ENCODE data around the gene CDH8.

The CDH8 gene

DNA sequence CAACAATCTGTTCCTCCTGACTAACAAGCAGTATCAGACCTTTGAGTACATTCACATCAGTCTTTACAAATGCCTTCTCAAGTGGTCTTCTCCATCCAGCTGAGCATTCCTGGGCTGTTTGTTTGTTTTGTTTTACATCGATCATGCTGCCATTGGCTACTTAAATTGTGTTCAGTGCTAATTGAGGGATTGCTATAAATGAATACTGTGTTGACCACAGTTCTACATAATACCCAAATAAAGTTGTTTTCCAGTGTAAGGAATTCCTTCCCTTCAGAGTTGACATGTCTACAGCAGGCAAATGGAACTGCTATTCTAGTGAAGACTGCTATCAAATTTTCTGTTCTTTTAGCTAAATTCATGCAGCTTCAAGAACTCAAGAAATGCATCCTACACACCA lies 3.2 kb downstream of the CDH8 start:
- Histone ChIP-seq H3K4me3 (ENCODE audit: low read depth, low read length) (no peak overlapping the region), H3K4me2 (ENCODE audit: low read length) (no peak overlapping the region), H2BK12ac (ENCODE audit: low read length) (no peak overlapping the region), H3K36me3 (ENCODE audit: control insufficient read depth in 1 of 2, insufficient read depth in 2 of 2, low read length in 2 of 2) (no peaks in the 10 kb centered on the region), H3K79me1 (ENCODE audit: low read length) (peaks cover 7% of the 10 kb centered on the region), H3K9ac (ENCODE audit: low read length) (no peak overlapping the region), H2BK5ac (ENCODE audit: low read depth, low read length, poor library complexity) (no peak overlapping the region), H4K8ac (ENCODE audit: low read depth, low read length) (no peak overlapping the region), H3K18ac (ENCODE audit: low read length) (no peak overlapping the region), H4K91ac (ENCODE audit: low read depth, low read length) (no peak overlapping the region), H2AK5ac (ENCODE audit: low read length) (no peak overlapping the region), H3K9me3 (ENCODE audit: insufficient read depth, low read depth, low read length) (no peaks in the 10 kb centered on the region), H3K4ac (ENCODE audit: low read depth, low read length) (no peak overlapping the region), H3K27me3 (ENCODE audit: insufficient read depth, low read length) (peaks cover 10% of the 10 kb centered on the region), H3K4me1 (ENCODE audit: control insufficient read depth in 1 of 2, insufficient read depth in 2 of 2, low read length in 2 of 2) (peaks cover 19 to 27% of the 10 kb centered on the region in 2 experiments), H3K14ac (ENCODE audit: low read length) (no peak overlapping the region), H3K79me2 (ENCODE audit: control insufficient read depth, insufficient read depth, low read length, poor library complexity) (no peaks in the 10 kb centered on the region), H2BK120ac (ENCODE audit: insufficient read depth, low read length, poor library complexity) (no peak overlapping the region), H3K23ac (ENCODE audit: low read length) (no peak overlapping the region), H3K27ac (ENCODE audit: low read depth, low read length) (no peak overlapping the region), H4K12ac (ENCODE audit: low read depth, low read length) (no peak overlapping the region), H2AFZ (ENCODE audit: insufficient read depth, low read length, poor library complexity) (no peak overlapping the region)
- DNase-seq, result no peak
- no CpG with 5 or more reads among the region's 1 CpG for WGBS (ENCODE audit: extremely low coverage, insufficient coverage, insufficient read length)

DNA sequence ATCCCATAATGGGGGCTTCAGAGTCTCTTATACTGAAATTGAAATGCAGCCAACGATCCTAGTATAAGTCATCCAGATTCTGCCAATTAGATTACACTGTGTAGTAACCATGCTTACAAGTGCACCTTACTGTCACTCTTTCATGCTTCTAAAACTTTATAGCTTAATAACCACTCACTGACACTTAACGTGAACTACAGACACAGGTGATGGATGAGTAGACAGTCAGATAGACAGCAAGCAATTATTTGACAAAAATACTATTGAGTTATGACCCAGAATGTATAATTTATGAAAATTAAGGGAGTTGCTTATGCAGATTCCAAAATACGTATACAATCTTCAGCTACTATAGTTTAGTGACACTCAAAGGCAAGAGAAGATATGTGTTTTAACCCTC lies 6.3 kb downstream of the CDH8 start:
- Histone ChIP-seq H2BK5ac (ENCODE audit: low read depth, low read length, poor library complexity) (no peak overlapping the region), H2AFZ (ENCODE audit: insufficient read depth, low read length, poor library complexity) (no peak overlapping the region), H3K14ac (ENCODE audit: low read length) (no peak overlapping the region), H2BK12ac (ENCODE audit: low read length) (no peak overlapping the region), H4K8ac (ENCODE audit: low read depth, low read length) (no peak overlapping the region), H3K23ac (ENCODE audit: low read length) (no peak overlapping the region), H3K4me2 (ENCODE audit: low read length) (no peak overlapping the region), H3K27ac (ENCODE audit: low read depth, low read length) (no peak overlapping the region), H2BK120ac (ENCODE audit: insufficient read depth, low read length, poor library complexity) (no peak overlapping the region), H4K91ac (ENCODE audit: low read depth, low read length) (no peak overlapping the region), H3K27me3 (ENCODE audit: insufficient read depth, low read length) (no peaks in the 10 kb centered on the region), H3K9ac (ENCODE audit: low read length) (no peak overlapping the region), H3K4ac (ENCODE audit: low read depth, low read length) (no peak overlapping the region), H3K4me1 (ENCODE audit: control insufficient read depth in 1 of 2, insufficient read depth in 2 of 2, low read length in 2 of 2) (peaks cover 7 to 9% of the 10 kb centered on the region in 2 experiments), H3K18ac (ENCODE audit: low read length) (no peak overlapping the region), H2AK5ac (ENCODE audit: low read length) (no peak overlapping the region), H3K36me3 (ENCODE audit: control insufficient read depth in 1 of 2, insufficient read depth in 2 of 2, low read length in 2 of 2) (no peaks in the 10 kb centered on the region), H3K4me3 (ENCODE audit: low read depth, low read length) (no peak overlapping the region), H3K79me2 (ENCODE audit: control insufficient read depth, insufficient read depth, low read length, poor library complexity) (no peaks in the 10 kb centered on the region), H3K79me1 (ENCODE audit: low read length) (peaks cover 2% of the 10 kb centered on the region), H3K9me3 (ENCODE audit: insufficient read depth, low read depth, low read length) (no peaks in the 10 kb centered on the region), H4K12ac (ENCODE audit: low read depth, low read length) (no peak overlapping the region)
- no CpG with 5 or more reads among the region's 3 CpGs for WGBS (ENCODE audit: extremely low coverage, insufficient coverage, insufficient read length)
- no peak for DNase-seq

DNA sequence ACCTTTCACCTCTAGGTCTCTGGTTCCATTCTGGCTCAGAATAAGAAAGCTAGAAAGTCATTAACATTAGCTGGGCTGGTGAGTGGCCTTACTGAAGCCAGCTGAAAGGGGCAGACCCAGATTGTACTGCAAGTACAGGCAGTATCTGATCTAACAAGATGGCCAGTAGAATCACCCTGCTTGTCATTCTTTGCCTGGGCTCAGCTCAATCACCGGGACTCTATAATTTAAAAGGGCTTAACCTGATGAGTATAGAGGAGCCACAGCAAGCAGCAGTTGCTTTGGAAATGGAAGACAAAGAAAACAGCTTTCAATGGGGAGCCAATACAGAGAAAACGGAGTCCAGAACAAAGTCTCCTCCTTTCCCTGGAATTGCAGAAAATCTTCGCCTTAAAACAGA lies 13.6 kb downstream of the CDH8 start:
- Histone ChIP-seq H3K79me2 (ENCODE audit: control insufficient read depth, insufficient read depth, low read length, poor library complexity) (no peaks in the 10 kb centered on the region), H3K4me2 (ENCODE audit: low read length) (no peak overlapping the region)
- no CpG with 5 or more reads among the region's 3 CpGs for WGBS (ENCODE audit: extremely low coverage, insufficient coverage, insufficient read length)

DNA sequence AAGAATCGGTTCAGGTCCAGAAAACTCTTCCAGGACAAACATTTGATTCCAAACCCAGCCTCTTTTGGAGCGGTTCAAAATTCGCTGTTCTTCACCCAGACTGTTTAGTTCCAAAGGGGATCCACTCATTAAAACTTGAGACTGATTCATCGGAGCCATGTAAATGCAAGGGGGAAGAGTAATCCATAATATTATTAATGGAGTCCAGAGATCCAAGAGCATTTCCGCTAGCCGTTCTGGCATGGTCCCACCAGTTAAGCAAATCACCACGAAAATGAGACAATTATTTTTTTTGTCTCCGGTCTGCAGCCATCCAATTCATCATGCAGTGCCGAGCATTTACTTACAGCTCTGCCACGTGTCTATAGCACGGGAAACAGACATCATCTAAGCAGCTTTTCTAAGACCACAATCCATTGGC lies 15.1 kb downstream of the CDH8 start:
- no peaks in the 10 kb centered on the region for H3K79me1 ChIP-seq (ENCODE audit: low read length)
- no peak overlapping the region for H4K8ac ChIP-seq (ENCODE audit: low read depth, low read length)
- no peak overlapping the region for H3K4me3 ChIP-seq (ENCODE audit: low read depth, low read length)
- no peak overlapping the region for H3K4me2 ChIP-seq (ENCODE audit: low read length)
- H3K4ac ChIP-seq (ENCODE audit: low read depth, low read length), result no peak overlapping the region
- H2AK5ac ChIP-seq (ENCODE audit: low read length), result no peak overlapping the region
- no peaks in the 10 kb centered on the region for H3K79me2 ChIP-seq (ENCODE audit: control insufficient read depth, insufficient read depth, low read length, poor library complexity)
- H3K27me3 ChIP-seq (ENCODE audit: insufficient read depth, low read length), result no peaks in the 10 kb centered on the region
- no peak overlapping the region for H4K12ac ChIP-seq (ENCODE audit: low read depth, low read length)
- H3K4me1 ChIP-seq (ENCODE audit: control insufficient read depth in 1 of 2, insufficient read depth in 2 of 2, low read length in 2 of 2), result no peaks in the 10 kb centered on the region
- no CpG with 5 or more reads among the region's 11 CpGs for WGBS (ENCODE audit: extremely low coverage, insufficient coverage, insufficient read length)
- DNase-seq, result no peak
- no peaks in the 10 kb centered on the region for H3K9me3 ChIP-seq (ENCODE audit: insufficient read depth, low read depth, low read length)
- no peak overlapping the region for H2BK12ac ChIP-seq (ENCODE audit: low read length)
- no peaks in the 10 kb centered on the region for H3K36me3 ChIP-seq (ENCODE audit: control insufficient read depth in 1 of 2, insufficient read depth in 2 of 2, low read length in 2 of 2)
- no peak overlapping the region for H3K14ac ChIP-seq (ENCODE audit: low read length)
- no peak overlapping the region for H2BK5ac ChIP-seq (ENCODE audit: low read depth, low read length, poor library complexity)
- H3K23ac ChIP-seq (ENCODE audit: low read length), result no peak overlapping the region
- no peak overlapping the region for H2AFZ ChIP-seq (ENCODE audit: insufficient read depth, low read length, poor library complexity)
- H2BK120ac ChIP-seq (ENCODE audit: insufficient read depth, low read length, poor library complexity), result no peak overlapping the region
- H3K27ac ChIP-seq (ENCODE audit: low read depth, low read length), result no peak overlapping the region
- H4K91ac ChIP-seq (ENCODE audit: low read depth, low read length), result no peak overlapping the region
- H3K18ac ChIP-seq (ENCODE audit: low read length), result no peak overlapping the region
- no peak overlapping the region for H3K9ac ChIP-seq (ENCODE audit: low read length)

More for the DNA sequence above, 13.6 kb downstream of the CDH8 start:
- no peak for DNase-seq
- Histone ChIP-seq H3K23ac (ENCODE audit: low read length) (no peak overlapping the region), H3K9ac (ENCODE audit: low read length) (no peak overlapping the region), H3K4me3 (ENCODE audit: low read depth, low read length) (no peak overlapping the region), H4K91ac (ENCODE audit: low read depth, low read length) (no peak overlapping the region), H3K18ac (ENCODE audit: low read length) (no peak overlapping the region), H4K8ac (ENCODE audit: low read depth, low read length) (no peak overlapping the region), H3K27me3 (ENCODE audit: insufficient read depth, low read length) (no peaks in the 10 kb centered on the region), H3K27ac (ENCODE audit: low read depth, low read length) (no peak overlapping the region), H3K14ac (ENCODE audit: low read length) (no peak overlapping the region), H2BK120ac (ENCODE audit: insufficient read depth, low read length, poor library complexity) (no peak overlapping the region), H2BK12ac (ENCODE audit: low read length) (no peak overlapping the region), H3K36me3 (ENCODE audit: control insufficient read depth in 1 of 2, insufficient read depth in 2 of 2, low read length in 2 of 2) (no peaks in the 10 kb centered on the region), H2AK5ac (ENCODE audit: low read length) (no peak overlapping the region), H3K4me1 (ENCODE audit: control insufficient read depth in 1 of 2, insufficient read depth in 2 of 2, low read length in 2 of 2) (no peaks in the 10 kb centered on the region), H3K79me1 (ENCODE audit: low read length) (no peaks in the 10 kb centered on the region), H3K4ac (ENCODE audit: low read depth, low read length) (no peak overlapping the region), H3K9me3 (ENCODE audit: insufficient read depth, low read depth, low read length) (no peaks in the 10 kb centered on the region), H4K12ac (ENCODE audit: low read depth, low read length) (no peak overlapping the region), H2AFZ (ENCODE audit: insufficient read depth, low read length, poor library complexity) (no peak overlapping the region), H2BK5ac (ENCODE audit: low read depth, low read length, poor library complexity) (no peak overlapping the region)
